Germinal center (tissue), 1 donor: ENCODE measurements around the gene ENDOV.

Experiments
- DNase-seq: peaks from one replicate; pipeline ENCODE4 v3.0.0; 2012; ENCODE audit warnings: mixed read lengths, low spot score

Gene ENDOV

DNA sequence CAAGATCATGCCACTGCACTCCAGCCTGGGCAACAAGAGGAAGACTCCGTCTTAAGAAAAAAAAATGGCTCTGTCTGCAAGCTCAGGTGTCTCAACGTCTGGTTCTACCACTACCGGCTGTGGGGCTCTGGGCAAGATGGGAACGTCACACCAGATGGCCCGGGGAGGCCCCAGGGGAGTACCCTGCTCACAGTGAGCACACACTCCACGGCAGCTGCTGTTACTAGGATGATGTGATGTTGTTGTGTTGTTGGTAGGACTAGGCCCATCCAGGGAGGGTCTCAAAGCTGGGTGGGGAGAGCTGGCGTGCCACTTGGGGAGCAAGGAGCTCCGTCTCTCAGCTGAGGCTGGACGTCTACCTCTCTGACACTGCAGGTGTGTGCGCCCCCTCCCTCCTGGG is 70.9 kb downstream of the ENDOV start:
- peak; percentile 76 for DNase-seq

DNA sequence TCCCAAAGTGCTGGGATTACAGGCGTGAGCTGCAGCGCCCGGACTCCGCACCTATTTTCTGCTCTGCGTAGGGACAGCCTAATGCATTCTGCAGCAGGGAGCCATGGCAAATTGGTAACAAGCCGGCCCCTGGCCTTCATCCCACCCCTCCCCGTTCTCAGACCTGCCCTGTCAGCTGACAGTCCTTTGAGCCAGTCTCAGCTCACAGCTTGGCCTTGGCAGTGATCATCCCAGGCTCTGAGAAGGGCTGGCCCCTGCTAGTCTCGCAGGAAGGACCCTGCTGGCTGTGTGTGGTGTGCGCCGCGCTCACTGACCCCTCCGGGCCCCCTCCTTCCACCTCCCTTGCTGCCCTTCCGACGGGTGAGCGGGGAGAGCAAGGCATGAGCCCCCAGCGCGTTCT is 71.7 kb downstream of the ENDOV start:
- DNase-seq, result no peak

DNA sequence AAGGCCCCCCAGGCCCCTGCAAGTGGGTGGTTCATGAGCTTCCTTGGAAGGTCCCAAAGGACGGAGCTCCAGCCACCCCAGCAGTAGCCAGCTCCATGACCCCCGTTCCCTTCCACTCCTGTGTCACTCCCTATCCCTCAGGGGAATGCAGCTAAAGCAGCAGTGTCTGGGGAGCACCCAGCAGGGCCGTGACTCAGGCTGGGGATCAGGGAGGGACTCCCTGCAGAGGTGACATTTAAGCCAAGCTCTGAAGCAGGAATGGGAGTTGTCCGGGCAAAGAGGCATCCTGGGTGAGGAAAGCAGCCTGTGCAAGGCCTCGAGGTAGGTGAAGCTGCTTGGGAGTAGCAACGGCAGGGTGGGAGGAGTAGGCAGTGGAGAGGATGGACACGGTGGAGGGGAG is 72.5 kb downstream of the ENDOV start:
- no peak for DNase-seq
